HG02885 (cell line): ENCODE data around the gene LRRC15.

Experiments
- ATAC-seq: cut with Tn5 transposase; IDR thresholded peaks from one replicate; pipeline ENCODE4 v1.9.1; 2021; ENCODE audit warnings: mild to moderate bottlenecking; ENCODE audit not compliant: unreplicated experiment, poor library complexity

LRRC15 gene

DNA sequence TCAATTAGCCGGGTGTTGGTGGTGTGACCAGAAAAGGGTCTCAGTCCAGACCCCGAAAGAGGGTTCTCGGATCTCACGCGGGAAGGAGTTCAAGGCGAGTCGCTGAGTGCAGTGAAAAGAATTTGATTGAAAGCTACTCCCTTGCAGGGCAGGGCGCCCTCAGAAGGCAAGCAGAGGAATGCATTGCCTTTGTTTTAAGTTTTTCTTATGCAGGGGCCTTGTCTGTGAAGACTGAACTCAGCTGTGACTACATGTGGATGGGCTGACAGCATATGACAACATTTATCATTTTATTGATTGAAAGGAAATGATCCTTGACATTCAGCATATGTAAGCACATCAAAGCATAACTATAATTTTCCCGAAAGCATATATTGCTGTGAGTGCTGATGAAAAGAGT, 30.2 kb downstream of the LRRC15 start:
- no peak for ATAC-seq

- ATAC-seq: no peak
Measured at GRCh38 chr3:194337965-194338753, 31.4 kb downstream of the LRRC15 start.

DNA sequence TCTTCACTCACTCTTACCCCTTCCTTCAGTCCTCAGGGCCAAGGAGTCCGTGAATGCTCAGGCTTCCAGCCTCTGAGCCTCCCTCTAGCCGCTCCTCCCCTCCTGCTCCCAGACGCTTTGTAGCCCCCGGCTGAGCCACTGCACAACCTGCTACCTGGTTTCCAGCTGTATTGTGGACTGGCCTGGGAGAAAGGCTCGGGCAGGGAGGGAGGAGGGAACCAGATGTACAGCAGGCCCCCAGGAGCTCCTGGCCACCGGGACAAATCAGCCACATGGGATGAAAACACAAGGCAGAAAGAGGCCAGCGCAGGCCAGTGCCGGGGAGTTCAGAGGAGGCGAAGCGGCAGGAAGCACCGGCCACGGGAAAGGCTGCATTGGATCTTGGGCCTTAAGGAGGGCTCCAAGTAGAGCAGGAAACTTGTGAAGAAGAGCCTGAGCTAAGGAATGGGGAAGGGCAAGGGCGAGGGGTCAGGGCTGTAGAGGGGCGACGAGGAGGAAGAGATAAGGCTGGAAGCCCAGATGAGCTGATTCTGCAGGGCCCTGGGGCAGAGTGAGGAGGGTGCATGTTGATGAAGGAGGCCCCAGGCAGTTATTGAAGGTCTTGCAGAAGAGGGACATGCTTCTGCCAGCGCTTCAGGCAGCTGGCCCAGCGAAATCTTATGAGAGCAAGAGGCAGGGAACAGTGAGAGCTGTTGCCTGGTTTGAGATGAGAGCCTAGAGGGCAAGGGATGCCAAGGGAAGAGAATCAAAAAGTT, 32.8 kb downstream of the LRRC15 start:
- no peak for ATAC-seq

DNA sequence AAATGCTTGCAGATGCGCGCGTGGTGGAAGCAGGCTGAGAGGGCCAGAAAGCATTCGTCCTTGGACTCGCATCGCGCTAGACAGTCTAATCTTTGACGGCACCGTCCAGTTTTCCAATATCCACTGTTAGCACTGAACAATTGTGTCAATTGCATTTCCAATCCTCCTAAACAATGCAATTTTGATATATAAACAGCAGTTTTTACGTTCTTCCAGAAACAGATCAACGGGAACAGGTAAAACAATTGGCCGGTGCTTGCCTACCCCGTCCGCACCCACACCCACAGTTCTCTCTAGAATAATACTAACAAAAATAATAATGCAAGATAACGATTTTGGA, 35.6 kb downstream of the LRRC15 start:
- ATAC-seq: no peak

DNA sequence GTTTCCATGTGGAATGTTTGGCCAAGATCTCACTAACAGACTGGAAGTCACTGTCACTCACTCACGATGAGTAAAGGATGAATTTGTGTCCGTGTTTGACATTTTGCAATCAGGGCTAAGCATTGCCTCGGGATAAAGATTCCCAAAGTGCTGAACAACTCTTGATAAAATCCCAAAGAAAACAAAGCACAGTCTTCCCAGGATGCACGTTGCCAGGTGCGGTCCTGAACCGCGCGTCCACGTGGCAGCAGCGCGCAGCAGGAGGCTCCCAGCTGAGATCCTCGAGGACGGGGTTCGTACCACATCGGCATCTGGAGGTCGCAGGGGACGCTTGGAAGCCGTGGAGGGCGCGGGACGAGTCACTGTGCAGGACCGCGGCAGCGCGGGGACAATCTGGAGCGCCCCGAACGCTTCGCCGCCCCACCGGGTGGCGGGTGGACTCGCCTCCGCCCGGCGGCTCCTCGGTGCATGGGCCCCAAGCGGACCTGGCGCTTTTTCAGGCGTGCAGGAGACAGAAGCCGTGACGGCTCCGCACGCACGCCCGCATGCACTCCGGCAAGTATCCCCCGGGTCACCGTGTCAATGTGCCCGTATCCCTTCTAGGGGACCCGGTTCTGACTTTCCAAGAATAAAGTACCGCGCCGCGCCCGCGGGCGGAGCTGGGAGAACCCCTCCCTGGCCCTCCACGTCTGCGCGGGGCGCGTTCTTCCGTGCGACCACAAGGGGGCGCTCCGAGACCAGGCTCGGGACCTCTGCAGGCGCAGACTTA, 36.1 kb downstream of the LRRC15 start:
- ATAC-seq: peak; percentile 95

DNA sequence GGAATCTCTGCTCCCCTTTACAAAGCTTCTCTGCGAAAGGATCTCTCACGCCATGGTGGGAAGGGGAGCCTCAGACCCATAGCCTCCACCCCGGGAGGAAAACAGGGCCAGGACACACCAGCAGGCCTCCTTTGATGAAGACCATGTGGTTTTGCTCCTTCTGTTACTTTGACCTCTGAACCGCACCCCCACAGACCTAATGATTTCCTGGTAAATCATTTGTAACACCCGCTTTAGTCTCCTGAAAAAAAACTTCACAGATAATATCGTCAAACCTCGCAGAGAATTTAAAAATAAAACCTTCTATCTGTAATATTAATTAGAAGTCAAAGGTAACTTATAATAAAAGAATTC, 36.7 kb downstream of the LRRC15 start:
- ATAC-seq: no peak

GRCh38 chr3:194330579-194330978, 39.0 kb downstream of the LRRC15 start:
- ATAC-seq: no peak

DNA sequence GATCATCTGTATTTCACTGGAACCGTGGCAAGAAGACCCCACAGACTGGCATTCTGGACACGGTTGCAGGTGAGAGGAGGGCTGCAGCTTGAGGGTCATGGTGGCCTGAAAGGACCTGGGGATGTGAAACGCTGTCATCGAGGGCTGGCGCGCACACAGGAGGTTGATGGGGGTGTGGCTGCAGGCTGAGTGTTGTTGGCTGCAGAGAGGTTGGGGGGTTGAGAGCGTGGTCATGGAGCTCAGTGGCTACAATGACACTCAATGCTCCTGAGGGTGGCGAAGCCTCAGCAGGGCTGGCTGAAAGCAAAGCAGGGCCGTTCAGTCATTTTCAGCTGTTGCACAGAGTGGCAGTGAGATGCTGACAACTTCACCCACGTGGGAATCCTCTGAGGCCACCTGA, 39.4 kb downstream of the LRRC15 start:
- ATAC-seq: no peak

GRCh38 chr3:194329583-194329965, 40.0 kb downstream of the LRRC15 start:
- ATAC-seq: no peak

DNA sequence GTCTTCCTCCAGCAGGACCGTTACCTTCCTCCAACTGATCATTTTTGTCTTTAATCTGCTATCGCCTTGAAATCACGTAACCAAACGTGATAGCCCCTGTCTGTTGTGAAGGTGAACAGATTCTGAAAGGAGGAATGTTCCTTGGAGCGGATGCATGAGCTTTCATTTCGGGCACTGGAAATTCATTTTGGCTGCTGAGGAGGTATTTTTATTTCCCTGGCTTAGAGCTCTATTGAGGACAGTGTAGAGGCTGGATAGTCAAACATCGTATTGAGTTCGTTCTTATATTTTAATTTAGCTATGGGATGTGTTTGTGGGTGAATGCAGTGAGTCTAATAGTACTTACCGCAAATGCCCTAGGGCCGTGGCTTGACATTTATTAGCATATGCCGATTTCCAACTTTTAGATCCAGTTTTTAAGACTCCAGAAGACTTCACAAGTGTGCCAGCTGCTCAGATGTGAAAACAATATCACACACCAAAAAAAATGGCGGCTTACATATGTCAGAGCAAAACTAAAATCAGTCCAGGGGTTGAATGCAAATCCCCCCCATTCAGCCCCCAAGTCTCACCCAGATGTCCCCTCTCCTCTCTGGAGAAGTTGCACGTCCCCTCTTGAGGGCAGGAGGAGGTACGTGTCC, 40.5 kb downstream of the LRRC15 start:
- no peak for ATAC-seq

DNA sequence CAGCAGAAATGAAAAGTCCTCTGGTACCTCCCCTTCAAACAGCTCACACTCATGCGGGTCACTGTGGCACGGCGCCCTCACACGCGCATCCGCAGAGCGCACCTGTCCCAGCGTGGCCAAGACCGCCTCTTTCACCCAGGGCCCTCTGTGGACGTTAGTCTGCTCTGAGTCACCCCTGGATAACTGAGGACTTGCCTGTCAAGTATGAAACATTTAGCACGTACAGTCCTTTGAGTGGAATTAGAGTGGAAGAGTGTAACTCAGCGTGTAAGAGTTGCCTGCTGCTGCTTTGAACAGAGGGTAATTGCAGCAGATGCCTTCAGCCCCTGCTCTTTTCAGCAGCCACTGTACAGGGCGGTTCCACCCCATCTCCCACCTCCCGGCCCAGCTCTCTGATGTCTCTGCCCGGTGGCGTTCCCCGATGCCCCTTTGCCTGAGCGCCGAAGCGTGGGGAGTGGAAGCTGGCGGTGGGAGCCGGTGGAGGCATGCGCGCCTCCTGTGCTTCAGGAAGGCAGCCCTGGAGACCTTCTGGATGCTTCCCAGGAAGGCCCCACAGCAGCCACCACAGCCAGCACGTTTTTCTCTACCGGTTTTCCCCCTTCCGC, 41.4 kb downstream of the LRRC15 start:
- ATAC-seq: no peak

DNA sequence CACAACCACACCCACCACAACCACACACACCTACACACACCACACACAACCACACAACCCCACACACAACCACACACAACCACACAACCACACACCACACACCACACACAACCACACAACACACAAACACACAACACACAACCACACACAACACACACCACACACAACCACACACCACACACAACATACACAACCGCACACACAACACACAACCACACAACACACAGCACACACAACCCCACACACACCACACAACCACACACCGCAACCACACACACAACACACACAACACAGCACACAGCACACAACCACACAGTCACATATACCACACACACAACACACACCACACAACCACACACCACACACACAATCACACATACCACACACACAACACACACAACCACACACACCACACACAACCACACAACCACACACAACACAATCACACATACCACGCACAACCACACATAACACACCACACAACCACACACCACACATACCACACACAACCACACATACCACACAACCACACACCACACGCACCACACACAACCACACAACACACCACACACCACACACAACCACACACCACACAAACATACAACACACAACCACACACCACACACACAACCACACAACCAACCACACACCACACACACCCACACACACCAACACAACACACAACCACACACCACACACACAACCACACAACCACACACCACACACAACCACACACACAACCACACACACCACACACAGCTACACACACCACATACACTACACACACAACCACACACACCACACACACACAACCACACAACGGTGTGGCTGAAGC, 42.1 kb downstream of the LRRC15 start:
- no peak for ATAC-seq

DNA sequence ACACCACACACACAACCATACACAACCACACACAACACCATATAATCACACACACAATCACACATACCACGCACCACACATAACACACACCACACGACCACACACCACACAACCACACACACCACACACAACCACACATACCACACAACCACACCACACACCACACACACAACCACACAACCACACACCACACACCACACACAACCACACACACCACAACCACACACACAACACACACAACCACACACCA, 42.6 kb downstream of the LRRC15 start:
- ATAC-seq: no peak

GRCh38 chr3:194326192-194326967, 43.2 kb downstream of the LRRC15 start:
- ATAC-seq: no peak

GRCh38 chr3:194325424-194326153, 44.0 kb downstream of the LRRC15 start:
- ATAC-seq: no peak

GRCh38 chr3:194324823-194325327, 44.7 kb downstream of the LRRC15 start:
- no peak for ATAC-seq

- ATAC-seq: peak; percentile 69
Measured at GRCh38 chr3:194323785-194324735, 45.5 kb downstream of the LRRC15 start.
